Prostate gland (tissue), 2 donors: ENCODE measurements around the gene GRN.

Experiments used
- CTCF ChIP-seq, 4 experiments: fragments of 200-600 bp in 2 of 4; fragments of 450-650 bp in 2 of 4; sonication (generic) in 2 of 4; IDR thresholded peaks; 1 replicate in 3 of 4; 2 replicates in 1 of 4; pipeline ENCODE4 v1.5.1; 2016 to 2019; ENCODE audit warnings: antibody characterized with exemption in 4 of 4, mild to moderate bottlenecking in 2 of 4, moderate library complexity in 2 of 4
- POLR2A ChIP-seq: fragments of 450-650 bp; IDR thresholded peaks from one replicate; pipeline ENCODE4 v1.6.1; 2016; ENCODE audit warnings: antibody characterized with exemption, mild to moderate bottlenecking
- POLR2AphosphoS5 ChIP-seq: sonication (generic); formaldehyde crosslinking; IDR thresholded peaks from one replicate; pipeline ENCODE4 v1.6.1; 2017; ENCODE audit warnings: antibody characterized with exemption

- TF ChIP-seq CTCF (IDR thresholded peaks at IDR 0.05) (no peak), POLR2A (no peak), POLR2AphosphoS5 (no peak)
Measured at GRCh38 chr17:44372036-44372435, 26.9 kb downstream of the GRN start.
